GM19324 (cell line): Measurements from ENCODE around the gene CFDP1.

Source experiments
- ATAC-seq: cut with Tn5 transposase; IDR thresholded peaks from one replicate; pipeline ENCODE4 v1.9.1; 2021; ENCODE audit warnings: mild to moderate bottlenecking, moderate library complexity; ENCODE audit not compliant: unreplicated experiment, low FRiP score

Gene CFDP1

GRCh38 chr16:75432828-75433731 lies at the start of gene CFDP1:
Gene CFDP1, minus strand, starts transcription at chr16:75433503. Its CDS starts 151 bp downstream, at chr16:75433352.
- ATAC-seq: peak; percentile 95

- ATAC-seq: no peak
These were observed 49.3 kb upstream of the CFDP1 start for GRCh38 chr16:75482434-75483205.

DNA sequence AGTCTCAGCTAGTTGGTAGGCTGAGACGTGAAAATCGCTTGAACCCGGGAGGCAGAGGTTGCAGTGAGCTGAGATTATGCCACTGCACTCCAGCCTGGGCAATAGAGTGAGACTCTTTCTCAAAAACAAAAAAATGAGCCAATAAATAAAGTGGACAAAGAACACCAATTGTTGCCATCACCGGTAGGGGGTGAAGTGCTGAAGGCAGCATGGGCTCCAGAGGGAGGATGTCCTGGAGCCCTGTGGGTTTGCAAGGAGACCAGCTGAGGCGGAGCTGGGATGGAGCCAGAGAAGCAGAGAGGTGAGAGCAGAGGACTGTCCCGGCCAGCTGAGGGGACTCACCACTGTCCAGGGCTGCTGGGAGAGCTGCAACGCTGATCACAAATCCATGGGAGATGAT lies 48.2 kb upstream of the CFDP1 start:
- ATAC-seq: no peak

DNA sequence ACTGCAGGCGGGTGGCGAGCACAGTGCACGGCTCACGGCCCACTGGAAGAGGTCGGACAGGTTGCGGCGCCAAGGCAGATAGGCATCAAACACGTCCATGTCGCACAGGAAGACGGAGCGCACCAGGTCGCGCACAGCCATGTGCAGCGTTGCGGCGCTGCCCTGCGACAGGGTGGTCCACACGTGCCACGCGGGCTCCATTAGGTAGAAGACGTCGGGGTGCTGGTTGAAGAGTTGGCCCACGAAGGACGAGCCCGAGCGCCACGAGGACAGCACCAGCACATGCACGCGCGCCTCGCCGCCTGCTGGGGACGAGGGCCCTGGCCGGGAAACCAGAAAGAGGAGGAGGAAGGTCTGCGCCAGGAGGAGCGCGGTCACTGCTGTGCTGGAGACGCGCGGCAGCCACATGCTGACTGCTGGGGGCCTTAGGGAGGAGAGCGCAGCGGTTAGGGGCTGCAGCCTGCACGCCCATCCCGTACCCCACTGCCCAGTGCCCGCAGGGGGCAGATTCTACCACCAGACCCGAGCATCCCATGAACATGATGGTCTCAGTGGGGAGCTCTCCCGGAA lies 46.2 kb upstream of the CFDP1 start:
- ATAC-seq: no peak

- no peak for ATAC-seq
These were observed 45.4 kb upstream of the CFDP1 start for GRCh38 chr16:75478480-75479345.

GRCh38 chr16:75477680-75478473 lies 44.6 kb upstream of the CFDP1 start:
- no peak for ATAC-seq

DNA sequence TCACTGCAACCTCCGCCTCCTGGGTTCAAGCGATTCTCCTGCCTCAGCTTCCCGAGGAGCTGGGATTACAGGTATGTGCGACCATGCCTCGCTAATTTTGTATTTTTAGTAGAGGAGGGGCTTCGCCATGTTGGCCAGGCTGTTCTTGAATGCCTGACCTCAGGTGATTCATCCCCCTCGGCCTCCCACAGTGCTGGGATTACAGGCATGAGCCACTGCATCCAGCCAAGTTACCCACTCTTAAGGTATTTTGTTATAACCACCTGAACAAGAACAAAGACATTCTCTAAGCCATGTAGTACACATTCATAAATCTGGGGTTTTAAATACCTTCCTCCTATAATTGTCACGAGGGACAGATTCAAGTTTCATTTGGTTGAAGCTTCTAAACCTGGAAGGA lies 43.5 kb upstream of the CFDP1 start:
- ATAC-seq: no peak

- no peak for ATAC-seq
These were observed 42.1 kb upstream of the CFDP1 start for GRCh38 chr16:75475420-75475847.

GRCh38 chr16:75472908-75473877 lies 39.9 kb upstream of the CFDP1 start:
- no peak for ATAC-seq

DNA sequence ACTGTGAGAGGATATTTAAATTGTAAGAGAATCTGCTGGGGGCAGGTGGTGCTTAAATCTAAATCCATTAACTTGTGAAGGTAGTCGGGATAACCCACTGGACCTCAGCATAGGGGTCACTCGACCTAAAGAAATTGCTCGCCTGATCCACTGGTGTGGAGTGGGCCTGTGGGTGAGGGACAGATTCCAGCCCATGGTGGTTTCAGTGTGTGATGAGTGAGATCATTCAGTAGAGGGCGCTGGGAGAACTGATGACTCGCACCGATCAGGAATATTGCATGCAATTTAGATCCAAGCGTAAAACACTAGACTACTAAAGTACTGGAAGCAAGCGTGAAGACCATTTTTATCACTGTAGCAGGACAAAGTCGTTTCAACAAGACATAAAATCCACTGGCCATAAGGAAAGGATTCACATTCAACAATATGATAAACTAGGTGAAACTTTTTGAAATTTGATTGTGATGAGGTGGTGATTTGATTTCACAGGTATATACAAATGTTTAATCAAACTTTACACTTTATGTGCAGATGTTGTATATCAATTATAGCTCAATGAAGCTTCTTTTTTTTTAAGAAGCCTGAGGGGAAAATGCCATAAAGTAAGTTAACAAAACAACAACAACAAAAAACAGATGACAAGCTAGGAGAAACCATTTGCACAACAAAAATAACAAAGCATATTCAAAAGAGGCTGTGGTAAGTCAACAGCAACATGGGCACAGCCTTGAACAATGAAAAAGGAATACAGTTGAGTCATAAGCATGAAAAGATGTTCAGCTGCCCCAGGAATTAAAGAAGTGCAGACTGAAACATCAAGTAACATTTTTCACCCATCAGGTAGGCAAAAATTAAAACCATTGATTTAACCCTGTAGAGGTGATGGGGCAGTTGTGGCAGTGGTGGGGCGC lies 38.7 kb upstream of the CFDP1 start:
- no peak for ATAC-seq

- ATAC-seq: no peak
These were observed 33.5 kb upstream of the CFDP1 start for GRCh38 chr16:75466760-75467159.

DNA sequence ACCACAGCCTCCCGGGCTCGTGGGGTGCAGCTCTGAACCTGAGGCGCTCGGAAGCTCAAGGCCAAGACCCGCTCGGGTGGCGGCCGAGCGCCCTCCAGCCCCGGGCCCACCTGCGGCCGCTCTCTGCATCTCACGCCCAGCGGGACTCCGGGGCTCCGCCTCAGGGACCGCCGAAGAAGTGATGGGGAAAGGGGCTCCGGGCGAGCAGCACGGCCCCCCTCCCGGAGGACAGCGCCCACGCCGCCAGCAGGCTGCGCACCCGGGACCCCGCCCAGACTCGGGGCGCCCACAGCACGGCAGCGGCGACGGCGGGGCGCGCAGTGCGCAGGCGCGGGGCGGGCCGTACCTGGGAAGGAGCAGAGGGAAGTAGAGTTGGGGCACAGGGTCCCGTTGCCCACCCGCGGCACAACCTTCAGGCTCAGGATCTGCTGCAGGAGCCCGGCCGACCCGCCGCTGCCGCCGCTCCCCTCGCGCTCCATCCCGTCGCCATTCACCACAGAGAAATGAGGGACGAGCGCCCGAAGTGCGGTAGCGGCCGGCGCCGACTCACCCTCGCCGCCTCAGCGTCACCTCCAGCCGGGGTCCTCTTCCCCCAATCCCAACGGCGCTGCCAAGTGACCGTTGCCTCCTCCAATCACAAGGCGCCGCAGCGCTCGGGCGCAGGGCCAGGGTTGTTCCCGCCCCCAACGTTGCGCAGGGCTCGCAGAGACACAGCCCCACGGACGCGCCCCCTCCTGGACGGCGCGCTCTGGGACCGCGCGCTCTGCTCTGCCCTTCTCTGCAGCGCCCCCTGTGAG lies 31.0 kb upstream of the CFDP1 start, which contains the start of gene TMEM170A:
Gene TMEM170A, minus strand, starts transcription at position 568 of the 797 bp plus-strand sequence. Its CDS starts 89 bp downstream, at position 479.
- peak; percentile 97 for ATAC-seq

- ATAC-seq: peak; percentile 10
These were observed 30.3 kb upstream of the CFDP1 start for GRCh38 chr16:75463389-75464121.

GRCh38 chr16:75462806-75463205 lies 29.5 kb upstream of the CFDP1 start:
- ATAC-seq: no peak

- no peak for ATAC-seq
These were observed 28.3 kb upstream of the CFDP1 start for GRCh38 chr16:75461575-75461974.

DNA sequence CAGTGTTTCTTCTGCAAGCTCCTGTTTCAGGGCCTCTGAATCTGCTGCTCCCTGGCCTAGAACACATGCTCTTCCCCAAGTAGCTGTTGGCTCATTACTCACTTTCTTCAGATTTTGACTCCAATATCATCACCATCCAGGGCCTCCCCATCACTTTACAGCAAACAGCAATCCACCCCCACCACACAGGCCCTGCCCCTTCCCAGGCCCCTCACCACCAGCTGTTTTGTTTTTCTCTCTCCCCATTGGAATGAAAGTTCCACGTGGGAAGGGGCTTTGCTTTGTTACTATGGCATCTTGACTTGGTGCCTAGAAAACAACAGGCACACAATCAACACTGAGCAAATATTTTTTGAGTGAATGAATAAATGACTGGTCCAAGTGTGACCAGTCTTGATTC lies 27.1 kb upstream of the CFDP1 start:
- no peak for ATAC-seq
